ENCODE data around the gene OCA2. TPM values are rescaled to one million over a fixed set of nuclear protein-coding genes. Genes with fewer than 3 reads are reported as not detected.
A peak's percentile ranks its signal among the peaks of the same experiment; 100 is the strongest.

OCA2 gene
- total RNA-seq, 1 donor from 2014 or later, result 2.8 TPM

DNA sequence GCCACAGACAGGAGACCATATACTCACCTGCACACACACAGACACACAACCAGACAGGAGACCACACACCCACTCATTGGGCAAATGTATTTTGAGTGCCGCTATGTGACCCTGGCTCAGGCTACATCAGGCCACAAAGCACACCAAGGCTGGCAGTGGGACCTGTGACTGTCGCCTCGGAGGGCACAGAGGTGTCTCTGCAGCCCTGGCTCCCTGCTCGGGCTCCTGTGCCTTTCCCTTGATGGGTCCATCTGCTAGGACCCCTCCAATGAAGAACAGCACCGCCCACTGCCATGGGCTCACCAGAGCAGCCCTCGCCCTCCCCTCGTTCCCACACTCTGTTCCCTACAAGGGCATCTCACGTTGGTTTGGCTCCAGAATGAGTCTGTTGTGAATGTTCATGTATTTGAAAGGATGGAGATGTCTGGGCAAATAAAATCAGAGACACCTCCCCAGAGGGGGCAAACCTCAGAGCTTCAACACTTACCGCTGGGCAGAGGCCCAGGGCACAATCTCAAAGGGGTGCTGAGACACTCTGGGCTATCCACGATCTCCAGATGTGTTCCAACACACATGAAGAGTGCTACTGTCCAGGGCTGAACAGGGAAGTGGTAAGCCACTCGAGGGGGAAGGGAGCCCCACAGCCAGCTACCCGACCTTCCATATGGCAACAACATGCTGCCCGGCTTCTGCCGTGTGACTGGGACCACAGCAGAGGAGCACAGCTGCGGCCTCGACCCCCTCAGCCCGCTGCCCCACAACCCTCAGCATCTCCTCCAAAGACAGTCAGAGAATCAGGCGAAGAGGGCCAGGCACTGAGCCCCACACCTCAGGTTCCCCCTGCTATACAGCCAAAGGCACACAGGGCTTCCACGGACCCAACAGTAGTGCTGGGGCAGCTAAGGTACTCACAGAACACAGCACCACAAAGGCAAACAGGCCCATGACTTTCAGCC lies 74.9 kb downstream of the OCA2 start:
- no peaks in the 10 kb centered on the region for H3K27me3 Mint-ChIP-seq
- H3K36me3 Mint-ChIP-seq, result no peaks in the 10 kb centered on the region
- H3K27ac Mint-ChIP-seq, result no peak overlapping the region
- no peak overlapping the region for H3K4me3 Mint-ChIP-seq
- H3K9me3 Mint-ChIP-seq, result no peaks in the 10 kb centered on the region
- no peak for DNase-seq (ENCODE audit: extremely low spot score, unreplicated experiment)
- peaks cover 4% of the 10 kb centered on the region for H3K4me1 Mint-ChIP-seq (ENCODE audit: unreplicated experiment)
- TF ChIP-seq, protein P1, sequence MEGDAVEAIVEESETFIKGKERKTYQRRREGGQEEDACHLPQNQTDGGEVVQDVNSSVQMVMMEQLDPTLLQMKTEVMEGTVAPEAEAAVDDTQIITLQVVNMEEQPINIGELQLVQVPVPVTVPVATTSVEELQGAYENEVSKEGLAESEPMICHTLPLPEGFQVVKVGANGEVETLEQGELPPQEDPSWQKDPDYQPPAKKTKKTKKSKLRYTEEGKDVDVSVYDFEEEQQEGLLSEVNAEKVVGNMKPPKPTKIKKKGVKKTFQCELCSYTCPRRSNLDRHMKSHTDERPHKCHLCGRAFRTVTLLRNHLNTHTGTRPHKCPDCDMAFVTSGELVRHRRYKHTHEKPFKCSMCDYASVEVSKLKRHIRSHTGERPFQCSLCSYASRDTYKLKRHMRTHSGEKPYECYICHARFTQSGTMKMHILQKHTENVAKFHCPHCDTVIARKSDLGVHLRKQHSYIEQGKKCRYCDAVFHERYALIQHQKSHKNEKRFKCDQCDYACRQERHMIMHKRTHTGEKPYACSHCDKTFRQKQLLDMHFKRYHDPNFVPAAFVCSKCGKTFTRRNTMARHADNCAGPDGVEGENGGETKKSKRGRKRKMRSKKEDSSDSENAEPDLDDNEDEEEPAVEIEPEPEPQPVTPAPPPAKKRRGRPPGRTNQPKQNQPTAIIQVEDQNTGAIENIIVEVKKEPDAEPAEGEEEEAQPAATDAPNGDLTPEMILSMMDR (conservative IDR thresholded peaks at IDR 0.05), result no peak

DNA sequence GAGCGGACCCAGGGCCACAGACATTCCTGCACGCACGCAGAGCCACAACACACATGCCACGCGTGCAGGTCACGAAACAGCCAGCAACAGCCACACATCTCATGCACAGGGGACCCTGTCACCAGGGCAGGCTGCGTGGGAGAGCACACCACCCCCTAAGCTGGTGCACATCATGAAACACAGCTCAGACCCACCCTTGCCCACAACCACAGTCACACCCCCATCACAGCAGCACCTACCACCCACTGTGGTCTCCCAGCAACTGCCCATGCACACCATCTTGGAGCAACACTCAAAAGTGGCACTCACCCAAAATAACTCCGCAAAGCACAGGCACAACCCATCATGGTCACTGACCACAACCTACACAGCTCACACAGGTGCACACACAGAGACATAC lies 75.7 kb downstream of the OCA2 start:
- TF ChIP-seq, protein P1 (conservative IDR thresholded peaks at IDR 0.05), result no peak
- no peaks in the 10 kb centered on the region for H3K9me3 Mint-ChIP-seq
- H3K27me3 Mint-ChIP-seq, result no peaks in the 10 kb centered on the region
- no peak for DNase-seq (ENCODE audit: extremely low spot score, unreplicated experiment)
- no peak overlapping the region for H3K27ac Mint-ChIP-seq
- H3K36me3 Mint-ChIP-seq, result no peaks in the 10 kb centered on the region
- no peak overlapping the region for H3K4me3 Mint-ChIP-seq
- peaks cover 4% of the 10 kb centered on the region for H3K4me1 Mint-ChIP-seq (ENCODE audit: unreplicated experiment)

DNA sequence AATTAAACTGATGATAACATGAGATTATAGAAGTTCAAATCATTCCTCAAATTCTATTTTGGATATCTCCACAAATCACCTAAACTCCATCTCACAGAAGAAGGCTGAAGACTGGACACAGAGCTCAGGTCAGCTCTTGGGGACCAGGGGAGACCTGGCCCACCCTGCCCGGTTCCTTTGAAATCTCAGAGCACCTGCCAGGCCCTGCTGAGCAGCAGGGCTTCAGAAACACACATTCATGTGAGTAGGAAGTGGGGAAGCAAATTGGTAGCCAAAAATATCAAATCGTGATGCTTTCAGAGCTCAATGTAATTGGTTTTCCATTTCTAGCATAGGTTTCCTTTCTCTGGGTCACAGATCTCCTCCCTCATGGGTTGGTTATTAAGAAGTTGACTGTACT lies 76.2 kb downstream of the OCA2 start:
- H3K27me3 Mint-ChIP-seq, result no peaks in the 10 kb centered on the region
- DNase-seq (ENCODE audit: extremely low spot score, unreplicated experiment), result no peak
- H3K4me1 Mint-ChIP-seq (ENCODE audit: unreplicated experiment), result peaks cover 4% of the 10 kb centered on the region
- H3K4me3 Mint-ChIP-seq, result no peak overlapping the region
- TF ChIP-seq, protein P1 (conservative IDR thresholded peaks at IDR 0.05), result no peak
- no peaks in the 10 kb centered on the region for H3K9me3 Mint-ChIP-seq
- H3K36me3 Mint-ChIP-seq, result no peaks in the 10 kb centered on the region
- no peak overlapping the region for H3K27ac Mint-ChIP-seq

DNA sequence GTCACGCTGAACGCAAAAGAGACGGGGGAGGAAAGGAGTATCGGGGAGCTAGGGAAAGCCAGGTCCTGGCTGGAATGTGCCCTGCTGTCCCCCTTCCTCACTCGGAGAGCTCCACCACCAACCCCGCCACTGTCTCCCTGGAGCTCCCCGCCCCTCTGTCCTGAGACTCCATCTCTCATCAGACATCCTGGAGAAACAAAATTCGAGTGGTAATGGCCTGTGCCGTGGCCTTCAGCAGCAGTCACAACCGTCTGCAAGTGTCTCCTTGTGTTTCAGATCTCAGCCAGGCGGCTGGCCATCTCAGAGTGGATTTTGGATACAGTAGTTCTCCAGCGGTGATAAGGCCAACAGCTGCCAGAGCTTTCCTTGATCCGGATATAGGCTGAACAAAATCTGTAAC lies 76.9 kb downstream of the OCA2 start:
- H3K27ac Mint-ChIP-seq, result no peak overlapping the region
- H3K4me3 Mint-ChIP-seq, result no peak overlapping the region

DNA sequence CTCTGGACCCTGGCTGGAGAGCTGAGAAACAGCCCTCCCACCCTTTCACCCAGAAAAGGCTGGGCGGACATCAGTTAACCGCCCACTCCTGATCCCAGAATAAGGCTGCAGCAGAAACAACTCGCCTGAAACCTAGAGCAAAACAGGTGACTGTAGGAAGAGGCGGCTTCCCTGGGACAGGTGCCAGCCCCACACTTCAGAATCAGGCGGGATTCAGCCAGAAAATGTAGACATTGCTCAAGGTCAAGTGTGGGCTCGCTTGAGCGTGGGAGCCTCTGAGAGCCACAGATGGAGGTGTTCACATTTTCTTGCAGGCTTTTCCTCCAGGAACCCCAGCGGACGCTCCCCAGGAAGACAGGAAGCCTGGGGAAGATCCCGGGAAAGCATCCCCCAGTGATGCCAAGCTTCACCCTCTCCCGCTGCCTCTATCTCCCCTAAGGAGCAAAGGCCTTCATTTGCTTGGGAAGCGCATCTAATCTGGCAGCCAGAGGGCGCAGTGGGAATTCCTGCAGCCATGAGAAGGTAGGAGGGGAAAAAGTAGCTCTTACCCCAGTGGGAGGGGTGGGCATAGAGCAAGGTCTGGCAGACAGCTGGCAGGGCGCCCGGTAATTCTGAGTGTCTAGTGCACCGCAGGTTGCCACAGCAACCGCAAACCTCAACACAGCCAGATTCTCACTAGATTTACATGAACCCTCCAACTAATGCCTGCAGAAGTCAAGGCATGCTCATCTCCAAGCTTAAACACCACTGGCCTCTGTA lies 77.7 kb downstream of the OCA2 start:
- DNase-seq (ENCODE audit: extremely low spot score, unreplicated experiment), result no peak
- Mint-ChIP-seq H3K4me1 (ENCODE audit: unreplicated experiment) (peaks cover 4% of the 10 kb centered on the region), H3K4me3 (no peak overlapping the region), H3K27me3 (no peaks in the 10 kb centered on the region), H3K36me3 (no peaks in the 10 kb centered on the region), H3K27ac (no peak overlapping the region), H3K9me3 (no peaks in the 10 kb centered on the region)
- TF ChIP-seq, protein P1 (conservative IDR thresholded peaks at IDR 0.05), result peak; percentile 59

More for the DNA sequence above, 76.9 kb downstream of the OCA2 start:
- Mint-ChIP-seq H3K9me3 (no peaks in the 10 kb centered on the region), H3K27me3 (no peaks in the 10 kb centered on the region), H3K36me3 (no peaks in the 10 kb centered on the region), H3K4me1 (ENCODE audit: unreplicated experiment) (peaks cover 4% of the 10 kb centered on the region)
- DNase-seq (ENCODE audit: extremely low spot score, unreplicated experiment), result no peak
- TF ChIP-seq, protein P1 (conservative IDR thresholded peaks at IDR 0.05), result no peak

Data from type B pancreatic cell (in vitro differentiated cells).